Measurements from ENCODE around the gene ATE1. TPM values are rescaled to one million over a fixed set of nuclear protein-coding genes. Genes with fewer than 3 reads are reported as not detected.

Gene ATE1
- total and polyA plus RNA-seq, 8 donors, result 2.8 to 15.4 (median 8.5) TPM

GRCh38 chr10:121845044-121845784, 82.6 kb downstream of the ATE1 start:
- WGBS, 2 donors, result 91 to 93% methylated on average over 3 of the region's 3 CpGs
- Histone ChIP-seq H3K36me3 (no peaks in the 10 kb centered on the region), H3K4me3 (no peak overlapping the region), H3K4me1 (no peaks in the 10 kb centered on the region), H3K27ac (no peak overlapping the region), H3K27me3 (no peaks in the 10 kb centered on the region), H3K9me3 (no peaks in the 10 kb centered on the region)
- FAIRE-seq (no peak), DNase-seq (no peak), ATAC-seq (no peak)
- no peak for TF ChIP-seq CTCF (IDR thresholded peaks at IDR 0.05)
- intact Hi-C loops (cut with DNase I), result no loop called here

GRCh38 chr10:121844537-121844936, 83.3 kb downstream of the ATE1 start:
- H3K36me3 ChIP-seq, result no peaks in the 10 kb centered on the region
- DNase-seq (no peak), FAIRE-seq (no peak), ATAC-seq (no peak)
- no peak for TF ChIP-seq CTCF (IDR thresholded peaks at IDR 0.05)
- H3K4me1 ChIP-seq, result no peaks in the 10 kb centered on the region
- H3K9me3 ChIP-seq, result no peaks in the 10 kb centered on the region
- no peak overlapping the region for H3K27ac ChIP-seq
- 82% methylated on average over 3 of the region's 3 CpGs for WGBS, 2 donors
- H3K4me3 ChIP-seq, result no peak overlapping the region
- intact Hi-C loops (cut with DNase I), result no loop called here
- H3K27me3 ChIP-seq, result no peaks in the 10 kb centered on the region

GRCh38 chr10:121843379-121843778, 84.5 kb downstream of the ATE1 start:
- 68 to 73% methylated on average over 2 of the region's 2 CpGs for WGBS, 2 donors
- TF ChIP-seq CTCF (IDR thresholded peaks at IDR 0.05), result no peak
- intact Hi-C loops (cut with DNase I), result no loop called here

GRCh38 chr10:121841862-121842261, 86.0 kb downstream of the ATE1 start:
- intact Hi-C loops (cut with DNase I), result no loop called here
- ATAC-seq (no peak), FAIRE-seq (no peak), DNase-seq (no peak)
- H3K27ac ChIP-seq, result no peak overlapping the region
- no peaks in the 10 kb centered on the region for H3K36me3 ChIP-seq
- H3K4me1 ChIP-seq, result peaks cover 0 to 7% (median 0%) of the 10 kb centered on the region in 3 donors
- H3K4me3 ChIP-seq, result no peak overlapping the region
- TF ChIP-seq CTCF (IDR thresholded peaks at IDR 0.05), result no peak
- no peaks in the 10 kb centered on the region for H3K27me3 ChIP-seq
- H3K9me3 ChIP-seq, result no peaks in the 10 kb centered on the region

More at GRCh38 chr10:121843379-121843778, 84.5 kb downstream of the ATE1 start:
- Histone ChIP-seq H3K36me3 (no peaks in the 10 kb centered on the region), H3K4me3 (no peak overlapping the region), H3K4me1 (no peaks in the 10 kb centered on the region), H3K27me3 (no peaks in the 10 kb centered on the region), H3K9me3 (no peaks in the 10 kb centered on the region), H3K27ac (no peak overlapping the region)
- ATAC-seq, result no peak
- DNase-seq, result no peak
- peak; percentile 47 for FAIRE-seq

GRCh38 chr10:121838931-121839330, 88.9 kb downstream of the ATE1 start:
- FAIRE-seq, result no peak

More at GRCh38 chr10:121838931-121839330, 88.9 kb downstream of the ATE1 start:
- TF ChIP-seq CTCF (IDR thresholded peaks at IDR 0.05), result no peak
- Histone ChIP-seq H3K27ac (no peak overlapping the region), H3K27me3 (no peaks in the 10 kb centered on the region), H3K4me3 (no peak overlapping the region), H3K9me3 (no peaks in the 10 kb centered on the region), H3K4me1 (peaks cover 0 to 7% (median 0%) of the 10 kb centered on the region in 3 donors), H3K36me3 (no peaks in the 10 kb centered on the region)
- no peak for ATAC-seq
- intact Hi-C loops (cut with DNase I), result no loop called here
- no peak for DNase-seq
- WGBS, 2 donors, result 87 to 92% methylated on average over 4 of the region's 4 CpGs
